CD14-positive monocyte (primary cell): Measurements from ENCODE around the gene PIAS1. TPM values are rescaled to one million over a fixed set of nuclear protein-coding genes. Genes with fewer than 3 reads are reported as not detected.
"Not testable (repeated sequence)": the region's sequence is repeated elsewhere in the genome, so short reads cannot be mapped to it uniquely, and the experiment has no call there.

Experiments used
- DNase-seq, 3 donors: peaks; one replicate each; pipeline ENCODE4 v3.0.0-alpha.2; 2011 to 2022
- H2AFZ ChIP-seq: 2 replicates; pipeline ENCODE4 v1.6.0; 2012; ENCODE audit warnings: mild to moderate bottlenecking, low read depth, low read length, inconsistent platforms; ENCODE audit not compliant: insufficient read depth, poor library complexity, severe bottlenecking
- H3K27ac ChIP-seq, 2 donors: 1 replicate in 1 of 2; 2 replicates in 1 of 2; pipeline ENCODE4 v1.5.1; 2012 to 2013; ENCODE audit warnings: low read length in 2 of 2, control low read depth in 1 of 2, inconsistent platforms in 1 of 2, low read depth in 1 of 2, mild to moderate bottlenecking in 1 of 2
- H3K27me3 ChIP-seq, 2 donors: one replicate each; pipeline versions ENCODE4 v1.6.0 to v1.6.1; 2011 to 2013; ENCODE audit warnings: low read length in 2 of 2; ENCODE audit not compliant: control insufficient read depth in 2 of 2, insufficient read depth in 2 of 2
- H3K36me3 ChIP-seq, 2 donors: replicated peaks in 1 of 2; 1 replicate in 1 of 2; 2 replicates in 1 of 2; pipeline versions ENCODE4 v1.5.1 to v1.6.1; 2012 to 2013; ENCODE audit warnings: low read length in 2 of 2, control low read depth in 1 of 2, inconsistent platforms in 1 of 2, mild to moderate bottlenecking in 1 of 2; ENCODE audit not compliant: insufficient read depth in 2 of 2, control insufficient read depth in 1 of 2
- H3K4me1 ChIP-seq, 2 donors: 1 replicate in 1 of 2; 2 replicates in 1 of 2; pipeline versions ENCODE4 v1.5.1 to v1.6.1; 2012 to 2013; ENCODE audit warnings: low read length in 2 of 2, control low read depth in 1 of 2, inconsistent platforms in 1 of 2, mild to moderate bottlenecking in 1 of 2, moderate library complexity in 1 of 2; ENCODE audit not compliant: insufficient read depth in 2 of 2, control insufficient read depth in 1 of 2
- H3K4me2 ChIP-seq: replicated peaks from 2 replicates; pipeline ENCODE3; 2012; ENCODE audit warnings: low read length, moderate library complexity, mild to moderate bottlenecking; ENCODE audit not compliant: poor library complexity, severe bottlenecking; ENCODE audit errors: extremely low read depth
- H3K4me3 ChIP-seq, 3 experiments: fragments of 200-600 bp in 1 of 3; sonication (generic) in 1 of 3; replicated peaks in 1 of 3; 1 replicate in 2 of 3; 2 replicates in 1 of 3; pipeline ENCODE4 v1.5.1; 2011 to 2013; ENCODE audit warnings: low read length in 3 of 3, mild to moderate bottlenecking in 3 of 3, control low read depth in 2 of 3, low read depth in 2 of 3, inconsistent platforms in 1 of 3, moderate library complexity in 1 of 3
- H3K79me2 ChIP-seq: 2 replicates; pipeline ENCODE4 v1.6.0; 2012; ENCODE audit warnings: mild to moderate bottlenecking, control low read depth, inconsistent platforms, low read length, moderate library complexity; ENCODE audit not compliant: insufficient read depth
- H3K9ac ChIP-seq: 2 replicates; pipeline ENCODE4 v1.6.0; 2017; ENCODE audit warnings: low read length, mild to moderate bottlenecking; ENCODE audit not compliant: insufficient read depth, poor library complexity, severe bottlenecking
- H3K9me3 ChIP-seq, 2 donors: replicated peaks in 1 of 2; 1 replicate in 1 of 2; 2 replicates in 1 of 2; pipeline versions ENCODE4 v1.5.1 to v1.6.1; 2012 to 2013; ENCODE audit warnings: low read length in 2 of 2, control low read depth in 1 of 2; ENCODE audit not compliant: control insufficient read depth in 1 of 2, insufficient read depth in 1 of 2
- H4K20me1 ChIP-seq: 2 replicates; pipeline ENCODE4 v1.6.0; 2012; ENCODE audit warnings: mild to moderate bottlenecking, low read length, control low read depth, moderate library complexity; ENCODE audit not compliant: insufficient read depth
- H3K27ac Mint-ChIP-seq, 7 donors: one replicate each; pipeline ENCODE4 v1.8.0; 2020; ENCODE audit warnings: mild to moderate bottlenecking in 7 of 7, mixed read lengths in 7 of 7, moderate library complexity in 6 of 7, inconsistent platforms in 2 of 7
- H3K27me3 Mint-ChIP-seq, 3 donors: one replicate each; pipeline ENCODE4 v1.8.0; 2021 to 2022; ENCODE audit warnings: low read depth in 3 of 3, mild to moderate bottlenecking in 3 of 3, mixed read lengths in 3 of 3, moderate library complexity in 3 of 3, inconsistent platforms in 1 of 3
- H3K36me3 Mint-ChIP-seq, 2 donors: one replicate each; pipeline ENCODE4 v1.8.0; 2020; ENCODE audit warnings: mixed read lengths in 2 of 2, inconsistent platforms in 1 of 2, mild to moderate bottlenecking in 1 of 2
- H3K4me1 Mint-ChIP-seq: one replicate; pipeline ENCODE4 v1.8.0; 2020; ENCODE audit warnings: mild to moderate bottlenecking, mixed read lengths
- H3K4me3 Mint-ChIP-seq, 2 donors: one replicate each; pipeline ENCODE4 v1.8.0; 2020; ENCODE audit warnings: mild to moderate bottlenecking in 2 of 2, mixed read lengths in 2 of 2, moderate library complexity in 1 of 2
- H3K9me3 Mint-ChIP-seq, 7 donors: one replicate each; pipeline ENCODE4 v1.8.0; 2020 to 2022; ENCODE audit warnings: mixed read lengths in 7 of 7, mild to moderate bottlenecking in 6 of 7, moderate library complexity in 6 of 7, inconsistent platforms in 2 of 7
- WGBS: methylation state at CpG from one replicate; pipeline ENCODE4 v1.1.5; 2013; ENCODE audit warnings: missing lambda C conversion rate; ENCODE audit not compliant: insufficient coverage; 5-methylcytosine and 5-hydroxymethylcytosine counted together
- intact Hi-C, 2 donors: fragments of 100-400 bp; cut with micrococcal nuclease; formaldehyde crosslinking; loops; one replicate each; pipeline versions ENCODE4 v1.15.0 to v1.15.1; 2023
- polyA plus RNA-seq, 3 donors: library from polyadenylated mRNA; depleted of rRNA in 1 of 3; unstranded in 2 of 3; stranded (reverse) in 1 of 3; fragments of 300-500 nt in 2 of 3; fragments of >200 nt in 1 of 3; fragmentation: Illumina TruSeq in 2 of 3; gene quantifications; 1 replicate in 2 of 3; 2 replicates in 1 of 3; pipeline ENCODE4 v1.2.3, GENCODE V29; 2012 to 2021
- TF ChIP-seq, protein P1 (sequence below): fragments of 200-600 bp; IDR thresholded peaks from one replicate; pipeline ENCODE4 v1.8.0; 2022; ENCODE audit warnings: antibody characterized with exemption, mild to moderate bottlenecking

PIAS1 gene
- polyA plus RNA-seq, 3 donors = 47.3 to 109 (median 89.8) TPM

DNA sequence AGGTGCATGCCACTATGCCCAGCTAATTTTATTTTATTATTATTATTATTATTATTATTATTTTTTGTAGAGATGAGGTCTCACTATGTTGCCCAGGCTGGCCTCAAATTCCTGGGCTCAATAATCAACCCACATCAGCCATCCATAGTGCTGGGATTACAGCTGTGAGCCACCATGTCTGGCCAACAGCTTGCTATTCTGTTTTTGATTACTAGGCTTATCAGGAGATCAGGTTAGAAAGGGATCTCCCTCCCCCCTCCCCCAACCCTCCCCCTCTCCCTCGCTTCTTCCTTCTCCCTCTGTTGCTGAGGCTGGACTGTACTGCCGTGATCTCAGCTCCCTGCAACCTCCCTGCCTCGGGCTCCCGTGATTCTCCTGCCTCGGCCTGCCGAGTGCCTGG, 166.9 kb downstream of the PIAS1 start:
- H3K4me3 ChIP-seq = no peak overlapping the region
- Mint-ChIP-seq H3K9me3 (no peaks in the 10 kb centered on the region), H3K4me3 (no peak overlapping the region), H3K27ac (no peak overlapping the region), H3K27me3 (peaks cover 0 to 1% (median 0%) of the 10 kb centered on the region in 3 donors), H3K36me3 (peaks cover 0 to 16% of the 10 kb centered on the region in 2 donors), H3K4me1 (peaks cover 12% of the 10 kb centered on the region)
- H3K79me2 ChIP-seq = peaks cover 74% of the 10 kb centered on the region
- no peaks in the 10 kb centered on the region for H3K27me3 ChIP-seq
- WGBS = no CpG with 5 or more reads among the region's 6 CpGs
- TF ChIP-seq, protein P1, sequence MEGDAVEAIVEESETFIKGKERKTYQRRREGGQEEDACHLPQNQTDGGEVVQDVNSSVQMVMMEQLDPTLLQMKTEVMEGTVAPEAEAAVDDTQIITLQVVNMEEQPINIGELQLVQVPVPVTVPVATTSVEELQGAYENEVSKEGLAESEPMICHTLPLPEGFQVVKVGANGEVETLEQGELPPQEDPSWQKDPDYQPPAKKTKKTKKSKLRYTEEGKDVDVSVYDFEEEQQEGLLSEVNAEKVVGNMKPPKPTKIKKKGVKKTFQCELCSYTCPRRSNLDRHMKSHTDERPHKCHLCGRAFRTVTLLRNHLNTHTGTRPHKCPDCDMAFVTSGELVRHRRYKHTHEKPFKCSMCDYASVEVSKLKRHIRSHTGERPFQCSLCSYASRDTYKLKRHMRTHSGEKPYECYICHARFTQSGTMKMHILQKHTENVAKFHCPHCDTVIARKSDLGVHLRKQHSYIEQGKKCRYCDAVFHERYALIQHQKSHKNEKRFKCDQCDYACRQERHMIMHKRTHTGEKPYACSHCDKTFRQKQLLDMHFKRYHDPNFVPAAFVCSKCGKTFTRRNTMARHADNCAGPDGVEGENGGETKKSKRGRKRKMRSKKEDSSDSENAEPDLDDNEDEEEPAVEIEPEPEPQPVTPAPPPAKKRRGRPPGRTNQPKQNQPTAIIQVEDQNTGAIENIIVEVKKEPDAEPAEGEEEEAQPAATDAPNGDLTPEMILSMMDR = no peak
- no peak overlapping the region for H3K9ac ChIP-seq
- H3K27ac ChIP-seq = no peak overlapping the region
- H3K9me3 ChIP-seq = no peaks in the 10 kb centered on the region
- no peak overlapping the region for H2AFZ ChIP-seq
- DNase-seq = no peak
- H3K4me1 ChIP-seq = peaks cover 0 to 3% of the 10 kb centered on the region in 2 donors
- peaks cover 47% of the 10 kb centered on the region for H4K20me1 ChIP-seq
- H3K36me3 ChIP-seq = peaks cover 0 to 32% of the 10 kb centered on the region in 2 donors
- H3K4me2 ChIP-seq = no peak overlapping the region
- intact Hi-C loops = loop anchor here in 1 of 2 donors (10.0 kb wide), 1 partner anchor 166 kb away; the partner anchor contains the start of gene PIAS1

DNA sequence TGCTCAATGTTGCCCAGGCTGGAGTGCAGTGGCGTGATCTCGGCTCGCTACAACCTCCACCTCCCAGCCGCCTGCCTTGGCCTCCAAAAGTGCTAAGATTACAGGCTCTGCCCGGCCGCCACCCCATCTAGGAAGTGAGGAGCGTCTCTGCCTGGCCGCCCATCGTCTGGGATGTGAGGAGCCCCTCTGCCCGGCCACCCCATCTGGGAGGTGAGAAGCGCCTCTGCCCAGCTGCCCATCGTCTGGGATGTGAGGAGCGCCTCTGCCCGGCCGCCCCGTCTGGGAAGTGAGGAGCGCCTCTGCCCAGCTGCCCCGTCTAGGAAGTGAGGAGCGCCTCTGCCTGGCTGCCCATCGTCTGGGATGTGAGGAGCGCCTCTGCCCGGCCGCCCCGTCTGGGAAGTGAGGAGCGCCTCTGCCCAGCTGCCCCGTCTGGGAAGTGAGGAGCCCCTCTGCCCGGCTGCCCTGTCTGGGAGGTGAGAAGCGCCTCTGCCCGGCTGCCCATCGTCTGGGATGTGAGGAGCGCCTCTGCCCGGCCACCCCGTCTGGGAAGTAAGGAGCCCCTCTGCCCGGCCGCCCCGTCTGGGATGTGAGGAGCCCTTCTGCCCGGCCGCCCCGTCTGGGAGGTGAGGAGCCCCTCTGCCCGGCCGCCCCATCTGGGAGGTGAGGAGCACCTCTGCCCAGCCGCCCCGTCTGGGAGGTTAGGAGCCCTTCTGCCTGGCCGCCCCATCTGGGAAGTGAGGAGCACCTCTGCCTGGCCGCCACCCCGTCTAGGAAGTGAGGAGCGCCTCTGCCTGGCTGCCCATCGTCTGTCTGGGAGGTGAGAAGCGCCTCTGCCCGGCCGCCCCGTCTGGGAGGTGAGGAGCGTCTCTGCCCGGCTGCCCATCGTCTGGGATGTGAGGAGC, 167.7 kb downstream of the PIAS1 start:
- not testable (repeated sequence) for H3K9me3 ChIP-seq, H3K9me3 Mint-ChIP-seq, H2AFZ ChIP-seq, H3K27me3 Mint-ChIP-seq, H3K4me3 ChIP-seq, H3K27me3 ChIP-seq, H3K27ac Mint-ChIP-seq, H3K27ac ChIP-seq, H3K9ac ChIP-seq, H3K4me2 ChIP-seq, DNase-seq, H3K4me3 Mint-ChIP-seq, H3K4me1 ChIP-seq
- Histone ChIP-seq H4K20me1 (peaks cover 47% of the 10 kb centered on the region), H3K79me2 (peaks cover 77% of the 10 kb centered on the region), H3K36me3 (peaks cover 0 to 26% of the 10 kb centered on the region in 2 donors)
- 92% methylated on average over 37 of the region's 55 CpGs for WGBS
- peaks cover 0 to 13% of the 10 kb centered on the region in 2 donors for H3K36me3 Mint-ChIP-seq
- intact Hi-C loops = loop anchor here in 1 of 2 donors (10.0 kb wide), 1 partner anchor 167 kb away; the partner anchor contains the start of gene PIAS1
- peaks cover 12% of the 10 kb centered on the region for H3K4me1 Mint-ChIP-seq

DNA sequence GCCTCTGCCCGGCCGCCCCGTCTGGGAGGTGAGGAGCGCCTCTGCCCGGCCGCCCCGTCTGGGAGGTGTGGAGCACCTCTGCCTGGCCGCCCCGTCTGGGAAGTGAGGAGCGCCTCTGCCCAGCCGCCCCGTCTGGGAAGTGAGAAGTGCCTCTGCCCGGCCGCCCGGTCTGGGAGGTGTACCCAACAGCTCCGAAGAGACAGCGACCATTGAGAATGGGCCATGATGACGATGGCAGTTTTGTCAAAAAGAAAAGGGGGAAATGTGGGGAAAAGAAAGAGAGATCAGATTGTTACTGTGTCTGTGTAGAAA, 168.3 kb downstream of the PIAS1 start:
- H3K4me1 ChIP-seq, H3K4me3 Mint-ChIP-seq, H3K27ac ChIP-seq, H3K27me3 Mint-ChIP-seq, H3K27ac Mint-ChIP-seq, H3K9ac ChIP-seq, H3K9me3 Mint-ChIP-seq, H3K4me3 ChIP-seq, H3K4me2 ChIP-seq, H2AFZ ChIP-seq, H3K9me3 ChIP-seq, H3K27me3 ChIP-seq, DNase-seq: not testable (repeated sequence)
- intact Hi-C loops = loop anchor here in 1 of 2 donors (10.0 kb wide), 1 partner anchor 168 kb away; the partner anchor contains the start of gene PIAS1
- peaks cover 0 to 21% of the 10 kb centered on the region in 2 donors for H3K36me3 ChIP-seq
- H3K36me3 Mint-ChIP-seq = peaks cover 0 to 14% of the 10 kb centered on the region in 2 donors
- H3K79me2 ChIP-seq = peaks cover 77% of the 10 kb centered on the region
- peaks cover 13% of the 10 kb centered on the region for H3K4me1 Mint-ChIP-seq
- H4K20me1 ChIP-seq = peaks cover 50% of the 10 kb centered on the region
- WGBS = 95% methylated on average over 17 of the region's 18 CpGs
